HepG2 (cell line): ENCODE measurements around the gene HSPA1A. TPM values are rescaled to one million over a fixed set of nuclear protein-coding genes. Genes with fewer than 3 reads are reported as not detected.

Source experiments
- ATF6 ChIP-seq: sonication (generic); formaldehyde crosslinking; conservative IDR thresholded peaks from 2 replicates; pipeline ENCODE4 v1.4.0; 2020; ENCODE audit warnings: missing genetic modification reagents
- MAZ ChIP-seq, 2 experiments: sonication (generic) in 1 of 2; formaldehyde crosslinking in 1 of 2; IDR thresholded peaks; 2 replicates each; pipeline versions ENCODE4 v1.5.0 to v1.6.1; 2012 to 2020; ENCODE audit warnings: low read depth in 2 of 2, mild to moderate bottlenecking in 2 of 2, borderline replicate concordance in 1 of 2, improper control_type of control experiment in 1 of 2, low read length in 1 of 2, missing genetic modification reagents in 1 of 2, moderate library complexity in 1 of 2
- NPAS2 ChIP-seq: sonication (generic); formaldehyde crosslinking; IDR thresholded peaks from 2 replicates; pipeline ENCODE4 v1.8.0; 2022; ENCODE audit warnings: mild to moderate bottlenecking, missing genetic modification reagents, borderline replicate concordance
- NRL ChIP-seq: sonication (generic); formaldehyde crosslinking; IDR thresholded peaks from 2 replicates; pipeline ENCODE4 v1.5.0; 2020; ENCODE audit warnings: missing genetic modification reagents, mild to moderate bottlenecking, moderate library complexity, borderline replicate concordance
- RAD51 ChIP-seq: fragments of 450-650 bp; IDR thresholded peaks from 2 replicates; pipeline ENCODE4 v1.6.1; 2016; ENCODE audit warnings: borderline replicate concordance
- TOE1 ChIP-seq: sonication (generic); formaldehyde crosslinking; IDR thresholded peaks from 2 replicates; pipeline ENCODE4 v1.4.0; 2020; ENCODE audit warnings: mild to moderate bottlenecking, missing genetic modification reagents
- TRIM24 ChIP-seq: sonication (generic); formaldehyde crosslinking; IDR thresholded peaks from 2 replicates; pipeline ENCODE4 v1.8.0; 2022; ENCODE audit warnings: mild to moderate bottlenecking, missing genetic modification reagents
- ZBTB1 ChIP-seq: sonication (generic); formaldehyde crosslinking; IDR thresholded peaks from 2 replicates; pipeline ENCODE4 v1.4.0; 2020; ENCODE audit warnings: missing genetic modification reagents, borderline replicate concordance
- ZBTB10 ChIP-seq: sonication (generic); formaldehyde crosslinking; IDR thresholded peaks from 2 replicates; pipeline ENCODE4 v1.4.0; 2020; ENCODE audit warnings: missing genetic modification reagents, borderline replicate concordance
- ZBTB14 ChIP-seq: sonication (generic); formaldehyde crosslinking; IDR thresholded peaks from 2 replicates; pipeline ENCODE4 v1.4.0; 2020; ENCODE audit warnings: missing genetic modification reagents
- ZBTB39 ChIP-seq: sonication (generic); formaldehyde crosslinking; IDR thresholded peaks from 2 replicates; pipeline ENCODE4 v1.5.0; 2020; ENCODE audit warnings: missing genetic modification reagents
- ZNF276 ChIP-seq: sonication (generic); formaldehyde crosslinking; IDR thresholded peaks from 2 replicates; pipeline ENCODE4 v1.4.0; 2020; ENCODE audit warnings: mild to moderate bottlenecking, low read depth, missing genetic modification reagents
- ZNF460 ChIP-seq: sonication (generic); formaldehyde crosslinking; IDR thresholded peaks from 2 replicates; pipeline ENCODE4 v1.5.1; 2020; ENCODE audit warnings: missing genetic modification reagents, mild to moderate bottlenecking, borderline replicate concordance
- ZNF691 ChIP-seq: sonication (generic); formaldehyde crosslinking; IDR thresholded peaks from 2 replicates; pipeline ENCODE4 v1.4.0; 2020; ENCODE audit warnings: missing genetic modification reagents, low read depth, mild to moderate bottlenecking, borderline replicate concordance
- ZSCAN30 ChIP-seq: sonication (generic); formaldehyde crosslinking; IDR thresholded peaks from 2 replicates; pipeline ENCODE4 v1.5.0; 2020; ENCODE audit warnings: mild to moderate bottlenecking, missing genetic modification reagents
- polyA plus RNA-seq, 8 experiments: library from polyadenylated mRNA; depleted of rRNA in 3 of 8; stranded (reverse) in 7 of 8; unstranded in 1 of 8; fragments of >200 nt; fragmentation: Illumina TruSeq in 4 of 8; extraction: Trizol in 4 of 8; gene quantifications; 2 replicates each; pipeline versions ENCODE4 v1.2.1 to v1.2.3, GENCODE V29; 2011 to 2016; ENCODE audit warnings: low read depth in 4 of 8, missing spikeins in 1 of 8, mixed read lengths in 1 of 8; ENCODE audit not compliant: insufficient read depth in 1 of 8
- total RNA-seq, 5 experiments: library from RNA; depleted of rRNA; stranded (reverse); fragments of >200 nt; fragmentation: Illumina TruSeq; extraction: Trizol; gene quantifications; 2 replicates each; pipeline ENCODE4 v1.2.3, GENCODE V29; 2016; ENCODE audit warnings: low read depth in 1 of 5

HSPA1A gene
- total and polyA plus RNA-seq, 2 of the 13 experiments (the other 11 are each of a cell fraction or from before 2014, with no cell fraction given) = 44.5 to 85.0 TPM

GRCh38 chr6:31776989-31777666, 38.2 kb upstream of the HSPA1A start, which contains the start of gene VWA7 (continued):
- no peak; the same call in 1 of the 2 replicates for TF ChIP-seq ZBTB10 (CRISPR knock-in tag)
- no peak for TF ChIP-seq NPAS2 (CRISPR knock-in tag)
- peak; percentile 81; the same call in 1 of the 2 replicates for TF ChIP-seq ZNF691 (CRISPR knock-in tag)
- TF ChIP-seq ZBTB14 (CRISPR knock-in tag) = no peak
- no peak for TF ChIP-seq ZSCAN30 (CRISPR knock-in tag)
- TF ChIP-seq MAZ (IDR thresholded peaks at IDR 0.05; ENCODE audit: borderline replicate concordance, low read depth, low read length) = peak; percentile 45; the same call in 1 of the 2 replicates
- TF ChIP-seq MAZ (CRISPR knock-in tag; IDR thresholded peaks at IDR 0.05; ENCODE audit: low read depth) = peak; percentile 82; the same call in 1 of the 2 replicates
- no peak for TF ChIP-seq ATF6 (CRISPR knock-in tag)
- 0 out of 2 replicates have a peak, but pooled peaks have one; percentile 42 for TF ChIP-seq TOE1
- TF ChIP-seq ZNF460 (CRISPR knock-in tag) = peak; percentile 56; the same call in 1 of the 2 replicates
- no peak for TF ChIP-seq ZNF276 (CRISPR knock-in tag)
- no peak for TF ChIP-seq TRIM24
- no peak for TF ChIP-seq ZBTB1 (CRISPR knock-in tag)
- TF ChIP-seq RAD51 = no peak
- TF ChIP-seq ZBTB39 = no peak
- peak; percentile 38; the same call in 1 of the 2 replicates for TF ChIP-seq NRL (CRISPR knock-in tag)
